HCT116 (cell line): Measurements from ENCODE around the gene MAST4.

Source experiments
- POLR2A ChIP-seq: IDR thresholded peaks from 2 replicates; pipeline ENCODE4 v1.7.0; 2011; ENCODE audit warnings: borderline replicate concordance; ENCODE audit not compliant: insufficient read depth, insufficient read length; ENCODE audit errors: extremely low read depth
- POLR2AphosphoS5 ChIP-seq: IDR thresholded peaks from 2 replicates; pipeline ENCODE4 v1.6.1; 2011; ENCODE audit warnings: mild to moderate bottlenecking, low read depth, low read length, moderate library complexity

DNA sequence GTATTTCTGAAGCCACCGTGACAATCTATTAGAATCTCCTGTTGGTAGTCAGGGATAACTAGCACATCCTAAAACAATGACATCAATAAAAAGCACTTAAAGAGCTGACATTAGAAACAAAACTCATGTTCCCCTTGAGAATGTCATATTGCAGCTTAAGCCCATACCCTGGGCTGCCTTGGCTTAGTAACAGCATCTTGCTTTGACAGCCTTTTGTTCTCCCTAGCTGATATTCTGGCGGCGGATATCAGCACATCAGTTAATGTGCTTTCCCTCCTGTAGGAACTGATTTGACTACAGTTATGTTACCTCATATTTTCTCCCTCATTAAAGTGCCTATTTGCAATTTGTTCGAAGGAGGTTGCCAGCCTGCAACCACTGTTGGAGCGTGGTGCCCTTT lies 386.3 kb downstream of the MAST4 start:
- TF ChIP-seq POLR2A (no peak), POLR2AphosphoS5 (no peak)
